Small intestine (tissue), 7 donors: ENCODE measurements around the gene ACP7. TPM values are rescaled to one million over a fixed set of nuclear protein-coding genes. Genes with fewer than 3 reads are reported as not detected.

Experiments used
- DNase-seq, 2 donors: peaks; one replicate each; pipeline versions ENCODE4 v3.0.0 to v3.0.0-alpha.2; 2013
- FAIRE-seq: peaks from 2 replicates; lab custom pipeline; 2012; peaks lifted over from hg19 to GRCh38; lab: Jason Lieb, UNC
- H3K27ac ChIP-seq, 3 donors: one replicate each; pipeline ENCODE4 v1.5.1; 2013; ENCODE audit warnings: low read length in 2 of 3, mild to moderate bottlenecking in 2 of 3, control low read depth in 1 of 3, inconsistent platforms in 1 of 3, low read depth in 1 of 3, moderate library complexity in 1 of 3
- H3K27me3 ChIP-seq, 3 donors: one replicate each; pipeline ENCODE4 v1.6.1; 2013; ENCODE audit warnings: low read length in 3 of 3, inconsistent platforms in 1 of 3; ENCODE audit not compliant: control insufficient read depth in 3 of 3, insufficient read depth in 3 of 3
- H3K36me3 ChIP-seq, 3 donors: one replicate each; pipeline ENCODE4 v1.6.1; 2013; ENCODE audit warnings: low read length in 3 of 3, inconsistent platforms in 1 of 3, low read depth in 1 of 3, mild to moderate bottlenecking in 1 of 3, moderate library complexity in 1 of 3; ENCODE audit not compliant: control insufficient read depth in 3 of 3, insufficient read depth in 2 of 3
- H3K4me1 ChIP-seq, 3 donors: one replicate each; pipeline ENCODE4 v1.6.1; 2013; ENCODE audit warnings: low read length in 2 of 3, inconsistent platforms in 1 of 3, low read depth in 1 of 3, mild to moderate bottlenecking in 1 of 3, moderate library complexity in 1 of 3; ENCODE audit not compliant: control insufficient read depth in 3 of 3, insufficient read depth in 2 of 3
- H3K4me3 ChIP-seq, 3 donors: one replicate each; pipeline ENCODE4 v1.5.1; 2013; ENCODE audit warnings: low read length in 3 of 3, control low read depth in 1 of 3, inconsistent platforms in 1 of 3, low read depth in 1 of 3, mild to moderate bottlenecking in 1 of 3, moderate library complexity in 1 of 3
- H3K9me3 ChIP-seq, 2 donors: one replicate each; pipeline ENCODE4 v1.6.1; 2013; ENCODE audit warnings: low read depth in 1 of 2, low read length in 1 of 2; ENCODE audit not compliant: control insufficient read depth in 2 of 2, insufficient read depth in 1 of 2
- WGBS, 3 donors: extraction: QIAGEN DNeasy Blood & Tissue Kit; methylation state at CpG; one replicate each; pipeline ENCODE4 v1.1.7; 2013; 5-methylcytosine and 5-hydroxymethylcytosine counted together
- polyA plus RNA-seq, 4 donors: library from polyadenylated mRNA; stranded (reverse) in 3 of 4; unstranded in 1 of 4; fragments of 200-250 nt in 3 of 4; fragments of 120-200 nt in 1 of 4; gene quantifications; one replicate each; pipeline versions ENCODE4 v1.2.1 to v1.2.3, GENCODE V29; 2013
- donor health status: healthy with polysubstance abuse.
- donor health status: control.
- donor health status: control.
- donor health status: Bipolar disorder and iron deficiency.
- donor health status: healthy.

The ACP7 gene
- polyA plus RNA-seq, 4 donors, result 0.01 to 2.9 TPM; not detected in 2

DNA sequence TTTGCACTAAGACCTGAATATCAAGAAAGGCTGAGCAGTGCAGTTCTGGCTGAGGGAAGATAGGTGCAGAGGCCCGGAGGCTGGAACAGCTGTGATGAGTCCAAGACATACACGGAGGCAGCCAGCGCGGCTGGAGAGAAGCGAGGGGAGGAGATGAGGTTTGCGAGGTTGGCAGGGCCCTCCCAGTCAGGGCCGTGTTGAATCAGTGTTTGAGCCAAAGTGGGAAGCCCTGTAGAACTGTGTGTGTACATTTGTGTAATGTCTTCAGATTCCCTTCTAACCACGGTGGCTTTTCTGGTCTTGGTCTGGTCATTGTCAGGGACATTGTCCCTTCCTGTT lies 76.3 kb downstream of the ACP7 start:
- FAIRE-seq, result no peak
- no peak overlapping the region for H3K27ac ChIP-seq
- no peak for DNase-seq

More for the DNA sequence above, 76.3 kb downstream of the ACP7 start:
- Histone ChIP-seq H3K9me3 (no peaks in the 10 kb centered on the region), H3K4me1 (peaks cover 0 to 41% (median 5%) of the 10 kb centered on the region in 3 donors), H3K4me3 (no peak overlapping the region), H3K27me3 (no peaks in the 10 kb centered on the region), H3K36me3 (peaks cover 2 to 75% (median 3%) of the 10 kb centered on the region in 3 donors)
- WGBS, 3 donors, result 43 to 75% (median 66%) methylated on average over 8 of the region's 8 CpGs

Other genes with a start within 250 kb of the ACP7 start
- gene HNRNPL, start 234.4 kb upstream of the ACP7 start, polyA plus RNA-seq, result 100 to 1,000 TPM; 118 to 256 (median 177) TPM
- gene RINL, start 206.1 kb upstream of the ACP7 start, polyA plus RNA-seq, result 10 to 100 TPM in 2 of 4 donors, 1 to 10 TPM in 2; 1.3 to 33.2 (median 9.8) TPM
- 10 to 100 TPM; 35.4 to 80.3 (median 70.8) TPM for gene SIRT2, start 184.8 kb upstream of the ACP7 start, polyA plus RNA-seq
- 10 to 100 TPM; 16.9 to 45.4 (median 43.8) TPM for gene NFKBIB, start 184.4 kb upstream of the ACP7 start, polyA plus RNA-seq
- gene CCER2, start 172.2 kb upstream of the ACP7 start, polyA plus RNA-seq, result 1 to 10 TPM in 2 of 4 donors, under 1 TPM in 1, not detected in 1; 0.95 to 1.9 (median 1.1) TPM
- 10 to 100 TPM; 21.9 to 42.0 (median 27.4) TPM for gene SARS2, start 153.6 kb upstream of the ACP7 start, polyA plus RNA-seq
- 10 to 100 TPM; 25.4 to 78.2 (median 70.1) TPM for gene MRPS12, start 153.4 kb upstream of the ACP7 start, polyA plus RNA-seq
- gene FBXO17, start 108.6 kb upstream of the ACP7 start, polyA plus RNA-seq, result 10 to 100 TPM in 1 of 4 donors, 1 to 10 TPM in 3; 2.4 to 88.2 (median 6.2) TPM
- 10 to 100 TPM in 1 of 4 donors, 1 to 10 TPM in 3; 1.9 to 16.6 (median 4.1) TPM for gene FBXO27, start 51.8 kb upstream of the ACP7 start, polyA plus RNA-seq
- 10 to 100 TPM; 34.6 to 73.4 (median 54.2) TPM for gene PAK4, start 41.4 kb downstream of the ACP7 start, polyA plus RNA-seq
- 1 to 10 TPM in 1 of 4 donors, under 1 TPM in 2, not detected in 1; 0.13 to 1.2 (median 0.45) TPM for gene NCCRP1, start 112.6 kb downstream of the ACP7 start, polyA plus RNA-seq
- gene SYCN, start 119.9 kb downstream of the ACP7 start, polyA plus RNA-seq, result 1 to 10 TPM in 1 of 4 donors, not detected in 3; 2.7 TPM
- not detected for gene IFNL3, start 160.6 kb downstream of the ACP7 start, polyA plus RNA-seq
- gene IFNL4, start 164.5 kb downstream of the ACP7 start, polyA plus RNA-seq, result under 1 TPM in 1 of 4 donors, not detected in 3; 0.03 TPM
- not detected for gene IFNL2, start 184.0 kb downstream of the ACP7 start, polyA plus RNA-seq
- gene IFNL1, start 212.0 kb downstream of the ACP7 start, polyA plus RNA-seq, result not detected
- gene LRFN1, start 236.5 kb downstream of the ACP7 start, polyA plus RNA-seq, result under 1 TPM in 3 of 4 donors, not detected in 1; 0.27 to 0.76 (median 0.71) TPM